HG03135 (cell line): Measurements from ENCODE around the gene GPR55.
A peak's percentile ranks its signal among the peaks of the same experiment; 100 is the strongest.

Experiments used
- ATAC-seq: cut with Tn5 transposase; IDR thresholded peaks from one replicate; pipeline ENCODE4 v1.9.1; 2021; ENCODE audit warnings: mild to moderate bottlenecking, moderate library complexity; ENCODE audit not compliant: unreplicated experiment

Gene GPR55

DNA sequence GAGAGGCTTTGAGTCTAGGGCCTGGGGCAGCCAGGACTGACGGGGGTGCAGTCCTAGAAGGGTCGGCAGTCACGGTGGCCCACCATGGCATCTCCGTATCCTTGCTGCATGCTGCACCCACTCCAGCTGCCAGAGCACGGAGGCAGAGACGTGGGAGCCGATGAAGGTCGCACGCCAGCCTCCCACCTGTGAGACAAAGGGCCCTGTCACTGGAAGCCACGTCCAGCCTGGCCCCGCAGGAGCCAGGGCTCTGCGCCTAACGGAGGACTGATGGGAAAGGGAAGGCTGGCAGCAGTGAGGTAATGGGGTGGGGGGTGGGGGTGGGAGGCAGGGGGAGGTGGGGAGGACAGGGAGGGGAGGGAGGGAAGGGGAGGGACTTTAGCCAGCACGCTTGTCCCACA is 38.4 kb downstream of the GPR55 start:
- no peak for ATAC-seq

DNA sequence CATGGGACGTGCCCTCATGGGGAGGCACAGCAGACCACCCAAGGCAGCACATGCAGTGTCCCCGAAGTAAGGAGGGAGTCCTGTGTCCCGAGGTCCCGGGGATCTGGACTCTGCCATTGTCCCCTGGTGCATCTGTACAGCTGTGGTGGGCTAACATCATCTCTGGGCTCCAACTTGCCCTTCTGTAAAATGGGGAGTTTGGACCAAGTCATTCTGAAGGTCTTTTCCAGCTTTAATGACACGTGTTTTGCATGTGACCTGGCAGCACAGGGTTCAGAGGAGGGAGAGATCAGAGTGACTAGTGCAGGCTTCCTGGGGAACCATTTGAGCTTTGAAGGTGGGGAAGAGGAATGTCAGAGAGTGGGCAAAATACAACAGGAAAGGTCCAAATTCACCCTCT is 38.8 kb downstream of the GPR55 start:
- ATAC-seq, result no peak

GRCh38 chr2:230885463-230886130 is 39.4 kb downstream of the GPR55 start:
- peak; percentile 57 for ATAC-seq

DNA sequence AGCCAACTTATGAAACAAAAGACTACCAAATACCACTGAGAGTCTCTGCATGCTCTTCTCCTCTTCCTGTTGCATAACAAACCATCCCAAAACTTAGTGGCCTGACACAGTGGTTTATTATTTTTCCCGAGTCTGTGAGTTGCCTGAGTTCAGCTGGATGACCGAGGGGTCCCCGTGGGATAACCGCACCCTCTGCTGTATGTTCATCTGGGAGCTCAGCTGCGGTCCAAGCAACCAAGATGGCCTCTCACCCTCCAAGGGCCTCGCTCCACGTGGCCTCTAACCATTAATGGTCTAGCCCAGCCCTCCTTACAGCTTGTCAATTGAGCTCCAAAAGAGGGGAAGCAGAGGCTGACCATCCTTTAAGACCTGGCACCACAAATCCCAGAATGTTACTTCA is 43.2 kb downstream of the GPR55 start:
- ATAC-seq, result no peak

DNA sequence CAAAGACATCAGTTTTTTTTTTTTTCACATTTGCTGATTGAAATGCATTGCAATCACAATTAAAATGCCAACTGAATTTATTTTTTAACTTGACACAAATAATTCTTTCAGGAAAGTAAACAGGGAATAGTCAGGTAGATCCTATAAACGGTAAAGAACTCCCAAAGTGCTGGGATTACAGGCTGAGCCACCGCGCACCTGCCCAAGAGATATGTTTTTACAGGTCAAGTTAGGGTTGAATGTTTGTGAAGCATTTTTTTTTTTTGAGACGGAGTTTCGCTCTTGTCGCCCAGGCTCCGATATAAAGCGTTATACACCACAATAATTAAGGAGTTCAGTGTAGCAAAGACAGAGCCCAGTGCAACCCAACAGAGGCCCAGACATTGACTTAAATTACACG is 45.2 kb downstream of the GPR55 start:
- ATAC-seq, result no peak

GRCh38 chr2:230879271-230879882 is 45.7 kb downstream of the GPR55 start:
- no peak for ATAC-seq

DNA sequence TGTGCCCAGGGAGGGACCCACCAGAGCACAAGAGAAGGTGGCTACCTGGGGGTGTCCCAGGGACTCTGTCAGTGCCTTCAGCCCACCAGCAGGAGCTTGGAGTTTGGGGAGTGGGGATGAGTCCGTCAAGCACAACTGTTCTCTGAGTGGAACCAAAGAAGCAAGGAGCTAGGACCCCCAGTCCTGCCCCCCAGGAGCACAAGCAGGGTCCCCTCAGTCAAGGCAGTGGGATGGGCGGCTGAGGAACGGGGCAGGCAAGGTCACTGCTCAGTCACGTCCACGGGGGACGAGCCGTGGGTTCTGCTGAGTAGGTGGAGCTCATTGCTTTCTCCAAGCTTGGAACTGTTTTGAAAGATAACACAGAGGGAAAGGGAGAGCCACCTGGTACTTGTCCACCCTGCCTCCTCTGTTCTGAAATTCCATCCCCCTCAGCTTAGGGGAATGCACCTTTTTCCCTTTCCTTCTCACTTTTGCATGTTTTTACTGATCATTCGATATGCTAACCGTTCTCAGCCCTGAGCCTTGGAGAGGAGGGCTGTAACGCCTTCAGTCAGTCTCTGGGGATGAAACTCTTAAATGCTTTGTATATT is 46.3 kb downstream of the GPR55 start:
- ATAC-seq, result no peak

DNA sequence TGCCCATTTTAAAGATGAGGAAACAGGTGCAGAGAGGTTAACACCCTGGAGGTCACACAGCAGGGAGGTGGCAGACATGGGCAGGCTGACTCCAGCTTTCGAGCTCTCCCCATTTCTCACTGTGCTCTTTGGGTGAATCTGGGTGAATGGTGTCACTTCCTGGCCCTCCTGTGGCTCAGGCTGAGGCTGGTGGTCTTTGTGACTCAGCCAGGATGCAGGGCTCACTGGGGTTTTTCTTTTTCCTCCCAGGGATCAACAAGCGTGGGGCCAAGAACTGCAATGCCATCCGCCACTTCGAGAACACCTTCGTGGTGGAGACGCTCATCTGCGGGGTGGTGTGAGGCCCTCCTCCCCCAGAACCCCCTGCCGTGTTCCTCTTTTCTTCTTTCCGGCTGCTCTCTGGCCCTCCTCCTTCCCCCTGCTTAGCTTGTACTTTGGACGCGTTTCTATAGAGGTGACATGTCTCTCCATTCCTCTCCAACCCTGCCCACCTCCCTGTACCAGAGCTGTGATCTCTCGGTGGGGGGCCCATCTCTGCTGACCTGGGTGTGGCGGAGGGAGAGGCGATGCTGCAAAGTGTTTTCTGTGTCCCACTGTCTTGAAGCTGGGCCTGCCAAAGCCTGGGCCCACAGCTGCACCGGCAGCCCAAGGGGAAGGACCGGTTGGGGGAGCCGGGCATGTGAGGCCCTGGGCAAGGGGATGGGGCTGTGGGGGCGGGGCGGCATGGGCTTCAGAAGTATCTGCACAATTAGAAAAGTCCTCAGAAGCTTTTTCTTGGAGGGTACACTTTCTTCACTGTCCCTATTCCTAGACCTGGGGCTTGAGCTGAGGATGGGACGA is 47.1 kb downstream of the GPR55 start:
- no peak for ATAC-seq

GRCh38 chr2:230877116-230877758 is 47.8 kb downstream of the GPR55 start:
- ATAC-seq, result no peak

- ATAC-seq, result no peak
Measured at GRCh38 chr2:230875347-230876315, 49.4 kb downstream of the GPR55 start.

GRCh38 chr2:230874876-230875275 is 50.2 kb downstream of the GPR55 start:
- ATAC-seq, result no peak

GRCh38 chr2:230874456-230874855 is 50.6 kb downstream of the GPR55 start:
- no peak for ATAC-seq

GRCh38 chr2:230873661-230874401 is 51.2 kb downstream of the GPR55 start:
- peak; percentile 66 for ATAC-seq

DNA sequence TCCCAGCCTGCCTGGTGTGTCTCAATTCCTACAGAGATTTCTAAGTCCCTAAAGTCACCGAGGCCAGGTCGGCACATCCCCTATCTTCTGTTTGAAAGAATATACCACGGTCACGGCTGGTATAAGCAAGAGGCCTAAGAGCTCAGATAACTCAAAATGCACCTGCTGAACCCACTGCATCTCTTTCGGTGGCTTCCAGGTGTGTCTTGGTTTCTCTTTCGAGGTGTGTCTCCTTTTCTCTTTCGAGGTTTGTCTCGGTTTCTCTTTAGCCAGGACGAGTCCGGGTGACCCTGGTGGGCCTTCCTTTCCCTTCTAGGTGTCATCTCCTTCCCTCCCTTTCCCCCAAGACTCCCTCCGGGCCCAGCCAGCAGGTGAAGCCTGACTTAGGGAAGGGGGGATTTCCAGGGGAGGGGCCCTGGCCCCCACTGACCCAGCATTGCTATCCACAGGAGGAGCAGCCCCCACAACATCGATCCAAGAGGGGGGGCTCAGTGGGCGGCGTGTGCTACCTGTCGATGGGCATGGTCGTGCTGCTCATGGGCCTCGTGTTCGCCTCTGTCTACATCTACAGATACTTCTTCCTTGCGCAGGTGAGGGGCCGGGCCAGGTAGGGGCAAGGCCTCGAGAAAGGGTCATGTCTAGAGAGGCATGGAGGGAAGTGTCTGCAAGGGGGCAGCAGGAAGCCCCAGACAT is 51.9 kb downstream of the GPR55 start:
- ATAC-seq, result peak; percentile 59

DNA sequence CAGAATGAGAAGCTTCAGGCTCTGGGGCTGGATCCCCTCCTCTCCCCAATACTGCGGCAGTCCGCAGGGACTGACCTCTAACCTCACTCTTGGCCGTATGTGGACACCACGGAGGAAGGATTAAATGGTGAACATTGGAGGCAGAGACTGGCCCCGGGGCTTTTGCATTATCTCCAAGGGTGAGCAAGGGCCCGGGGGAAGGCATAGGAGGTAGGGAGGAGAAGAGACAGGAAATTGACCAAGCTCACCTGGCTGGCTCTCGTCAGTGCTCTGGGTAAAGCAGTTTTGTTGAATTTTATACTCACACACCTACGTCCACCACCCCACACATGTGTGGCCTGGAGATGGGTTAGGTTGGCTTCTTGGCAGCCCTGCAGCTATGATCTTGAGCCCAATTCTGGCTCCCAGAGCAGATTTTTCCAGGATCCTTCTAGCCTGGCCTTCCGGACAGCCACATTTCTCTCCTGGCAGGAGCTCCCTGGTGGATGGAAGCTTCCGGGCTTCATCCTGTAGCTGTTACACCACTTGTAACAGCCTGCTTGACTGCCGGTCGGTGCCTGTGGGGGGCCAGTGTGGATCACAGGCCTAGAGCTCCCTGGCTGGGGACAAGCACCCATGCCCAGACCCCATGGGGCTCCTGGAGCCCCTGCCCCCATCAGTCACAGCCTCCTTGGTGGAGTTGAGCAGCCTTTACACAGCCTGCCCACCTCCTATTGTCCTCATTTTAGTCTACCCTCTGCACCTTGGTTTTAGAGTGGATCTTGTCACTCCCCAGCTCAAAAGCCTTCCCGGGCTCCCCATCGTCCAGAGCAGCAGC is 52.7 kb downstream of the GPR55 start:
- no peak for ATAC-seq

GRCh38 chr2:230871361-230872150 is 53.5 kb downstream of the GPR55 start:
- no peak for ATAC-seq
